Measurements from ENCODE around the gene TFR2. TPM values are rescaled to one million over a fixed set of nuclear protein-coding genes. Genes with fewer than 3 reads are reported as not detected.

Gene TFR2
- total and polyA plus RNA-seq, 2 experiments from 2014 or later = 3.7 to 4.2 TPM

- no peaks in the 10 kb centered on the region for H3K9me2 ChIP-seq (ENCODE audit: insufficient read depth)
- H3K27me3 ChIP-seq (ENCODE audit: insufficient read depth) = no peaks in the 10 kb centered on the region
- no peak overlapping the region for H3K4me3 ChIP-seq
- no peaks in the 10 kb centered on the region for H3K36me3 ChIP-seq (ENCODE audit: insufficient read depth)
- no peaks in the 10 kb centered on the region for H4K20me1 ChIP-seq (replicated peaks; ENCODE audit: insufficient read depth)
- no peak overlapping the region for H3K27ac Mint-ChIP-seq
- H3K27me3 Mint-ChIP-seq (ENCODE audit: insufficient read depth, low read depth, poor library complexity) = peaks cover 2% of the 10 kb centered on the region
- peak overlapping the region; percentile 60 for H3K4me2 ChIP-seq
- peak; percentile 7; the same call in 1 of the 3 replicates for ATAC-seq
- TF ChIP-seq EZH2 (IDR thresholded peaks at IDR 0.05; ENCODE audit: low read depth, unreplicated experiment) (no peak), EZH2phosphoT487 (IDR thresholded peaks at IDR 0.05; ENCODE audit: unreplicated experiment) (no peak)
- no peak overlapping the region for H2AFZ ChIP-seq
- H3K36me3 Mint-ChIP-seq (ENCODE audit: low read depth) = no peaks in the 10 kb centered on the region
- no peak overlapping the region for H3K27ac ChIP-seq (ENCODE audit: low read depth)
- 0 out of 2 replicates have a peak, but pooled peaks cover 4% of the 10 kb centered on the region for H3F3A ChIP-seq (replicated peaks; ENCODE audit: low read depth)
- no peak for DNase-seq (ENCODE audit: low spot score)
- H3K9me3 Mint-ChIP-seq = no peaks in the 10 kb centered on the region
- H3K79me2 ChIP-seq (replicated peaks; ENCODE audit: insufficient read depth) = no peaks in the 10 kb centered on the region
- H3K4me1 ChIP-seq (ENCODE audit: insufficient read depth) = peaks cover 4% of the 10 kb centered on the region; the same call in 1 of the 2 replicates
- no peak overlapping the region for H3K4me3 Mint-ChIP-seq
- peaks cover 23% of the 10 kb centered on the region for H3K4me1 Mint-ChIP-seq
Measured at GRCh38 chr7:100639995-100640516, 1.3 kb downstream of the TFR2 start.

DNA sequence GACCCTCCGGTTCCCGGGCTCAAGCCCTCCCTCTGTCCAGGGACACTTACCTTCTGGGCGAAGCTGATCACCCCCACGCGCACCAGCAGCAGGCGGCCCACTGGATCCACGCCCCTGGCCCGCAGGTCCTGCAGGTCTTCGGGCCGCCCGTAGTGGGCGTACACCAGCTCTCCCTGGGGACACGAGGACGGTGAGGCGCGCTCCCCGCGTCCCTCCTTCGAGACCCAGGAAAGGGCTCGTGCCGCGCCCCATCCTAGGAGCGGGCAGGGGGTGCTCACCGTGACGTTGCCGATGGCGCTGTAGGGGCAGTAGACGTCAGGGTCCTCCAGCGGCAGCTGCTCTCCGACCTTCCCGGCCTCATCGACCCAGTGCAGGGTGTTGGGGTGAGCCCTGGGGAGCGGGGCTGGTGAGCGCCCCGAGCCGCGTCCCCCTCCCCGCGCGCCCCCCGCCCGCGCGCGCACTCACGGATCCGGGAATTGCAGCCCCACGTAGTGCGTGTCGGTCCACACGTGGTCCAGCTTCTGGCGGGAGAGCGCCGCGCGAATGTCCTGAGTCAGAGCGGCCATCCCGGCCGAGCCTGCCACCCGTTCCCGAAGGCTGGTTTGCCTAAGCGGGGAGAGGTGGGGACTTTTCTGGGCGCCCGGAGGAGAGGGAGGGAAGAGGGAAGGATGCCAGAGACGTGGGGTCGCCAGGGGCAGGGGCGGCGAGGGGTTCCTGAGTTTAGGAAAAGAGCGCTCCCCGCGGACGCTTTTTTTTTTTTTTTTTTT, 8.2 kb downstream of the TFR2 start:
- Histone ChIP-seq H4K20me1 (replicated peaks; ENCODE audit: insufficient read depth) (no peaks in the 10 kb centered on the region), H3K4me3 (peak overlapping the region; percentile 82), H3F3A (replicated peaks; ENCODE audit: low read depth) (peaks cover 9% of the 10 kb centered on the region; the same call in 1 of the 2 replicates), H3K27me3 (ENCODE audit: insufficient read depth) (peaks cover 17% of the 10 kb centered on the region), H3K36me3 (ENCODE audit: insufficient read depth) (no peaks in the 10 kb centered on the region), H3K79me2 (replicated peaks; ENCODE audit: insufficient read depth) (no peaks in the 10 kb centered on the region), H3K27ac (ENCODE audit: low read depth) (no peak overlapping the region), H2AFZ (peak overlapping the region; percentile 97), H3K4me2 (peak overlapping the region; percentile 85), H3K9me2 (ENCODE audit: insufficient read depth) (no peaks in the 10 kb centered on the region), H3K4me1 (ENCODE audit: insufficient read depth) (no peaks in the 10 kb centered on the region; the same call in 1 of the 2 replicates)
- peaks cover 28% of the 10 kb centered on the region for H3K27me3 Mint-ChIP-seq (ENCODE audit: insufficient read depth, low read depth, poor library complexity)
- no peaks in the 10 kb centered on the region; the same call in 2 of the 3 replicates for H3K36me3 Mint-ChIP-seq (ENCODE audit: low read depth)
- H3K4me3 Mint-ChIP-seq = peak overlapping the region; percentile 72
- H3K9me3 Mint-ChIP-seq = no peaks in the 10 kb centered on the region; the same call in 2 of the 3 replicates
- ATAC-seq = peak; percentile 63
- peaks cover 3% of the 10 kb centered on the region; the same call in 1 of the 3 replicates for H3K4me1 Mint-ChIP-seq
- no peak overlapping the region for H3K27ac Mint-ChIP-seq
- TF ChIP-seq, protein P1, sequence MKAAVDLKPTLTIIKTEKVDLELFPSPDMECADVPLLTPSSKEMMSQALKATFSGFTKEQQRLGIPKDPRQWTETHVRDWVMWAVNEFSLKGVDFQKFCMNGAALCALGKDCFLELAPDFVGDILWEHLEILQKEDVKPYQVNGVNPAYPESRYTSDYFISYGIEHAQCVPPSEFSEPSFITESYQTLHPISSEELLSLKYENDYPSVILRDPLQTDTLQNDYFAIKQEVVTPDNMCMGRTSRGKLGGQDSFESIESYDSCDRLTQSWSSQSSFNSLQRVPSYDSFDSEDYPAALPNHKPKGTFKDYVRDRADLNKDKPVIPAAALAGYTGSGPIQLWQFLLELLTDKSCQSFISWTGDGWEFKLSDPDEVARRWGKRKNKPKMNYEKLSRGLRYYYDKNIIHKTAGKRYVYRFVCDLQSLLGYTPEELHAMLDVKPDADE (IDR thresholded peaks at IDR 0.05) = no peak
- no peak for TF ChIP-seq ZNF114 (CRISPR knock-in tag; IDR thresholded peaks at IDR 0.05)
- no peak for TF ChIP-seq EZH2 (IDR thresholded peaks at IDR 0.05; ENCODE audit: low read depth, unreplicated experiment)
- no peak for TF ChIP-seq EZH2phosphoT487 (IDR thresholded peaks at IDR 0.05; ENCODE audit: unreplicated experiment)
- TF ChIP-seq POLR2AphosphoS5 (IDR thresholded peaks at IDR 0.05; ENCODE audit: low read depth) = peak; percentile 66
- peak; percentile 45 to 61 for TF ChIP-seq CTCF (conservative IDR thresholded peaks at IDR 0.05; ENCODE audit: low read depth in 2 of 2)
- TF ChIP-seq ZNF331 (CRISPR knock-in tag; IDR thresholded peaks at IDR 0.05; ENCODE audit: low read depth) = no peak
- no peak for TF ChIP-seq NANOG (IDR thresholded peaks at IDR 0.05; ENCODE audit: borderline replicate concordance)
- TF ChIP-seq, protein P2, sequence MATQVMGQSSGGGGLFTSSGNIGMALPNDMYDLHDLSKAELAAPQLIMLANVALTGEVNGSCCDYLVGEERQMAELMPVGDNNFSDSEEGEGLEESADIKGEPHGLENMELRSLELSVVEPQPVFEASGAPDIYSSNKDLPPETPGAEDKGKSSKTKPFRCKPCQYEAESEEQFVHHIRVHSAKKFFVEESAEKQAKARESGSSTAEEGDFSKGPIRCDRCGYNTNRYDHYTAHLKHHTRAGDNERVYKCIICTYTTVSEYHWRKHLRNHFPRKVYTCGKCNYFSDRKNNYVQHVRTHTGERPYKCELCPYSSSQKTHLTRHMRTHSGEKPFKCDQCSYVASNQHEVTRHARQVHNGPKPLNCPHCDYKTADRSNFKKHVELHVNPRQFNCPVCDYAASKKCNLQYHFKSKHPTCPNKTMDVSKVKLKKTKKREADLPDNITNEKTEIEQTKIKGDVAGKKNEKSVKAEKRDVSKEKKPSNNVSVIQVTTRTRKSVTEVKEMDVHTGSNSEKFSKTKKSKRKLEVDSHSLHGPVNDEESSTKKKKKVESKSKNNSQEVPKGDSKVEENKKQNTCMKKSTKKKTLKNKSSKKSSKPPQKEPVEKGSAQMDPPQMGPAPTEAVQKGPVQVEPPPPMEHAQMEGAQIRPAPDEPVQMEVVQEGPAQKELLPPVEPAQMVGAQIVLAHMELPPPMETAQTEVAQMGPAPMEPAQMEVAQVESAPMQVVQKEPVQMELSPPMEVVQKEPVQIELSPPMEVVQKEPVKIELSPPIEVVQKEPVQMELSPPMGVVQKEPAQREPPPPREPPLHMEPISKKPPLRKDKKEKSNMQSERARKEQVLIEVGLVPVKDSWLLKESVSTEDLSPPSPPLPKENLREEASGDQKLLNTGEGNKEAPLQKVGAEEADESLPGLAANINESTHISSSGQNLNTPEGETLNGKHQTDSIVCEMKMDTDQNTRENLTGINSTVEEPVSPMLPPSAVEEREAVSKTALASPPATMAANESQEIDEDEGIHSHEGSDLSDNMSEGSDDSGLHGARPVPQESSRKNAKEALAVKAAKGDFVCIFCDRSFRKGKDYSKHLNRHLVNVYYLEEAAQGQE (IDR thresholded peaks at IDR 0.05; ENCODE audit: unreplicated experiment) = no peak
- peak; percentile 61 for TF ChIP-seq CREB1 (CRISPR knock-in tag; IDR thresholded peaks at IDR 0.05; ENCODE audit: low read depth)
- DNase-seq (ENCODE audit: low spot score) = peak; percentile 65

Data from GM23338 (cell line).